ENCODE results near the gene FGF3. TPM values are rescaled to one million over a fixed set of nuclear protein-coding genes. Genes with fewer than 3 reads are reported as not detected.

The FGF3 gene
- total and polyA plus RNA-seq, 2 experiments from 2014 or later = not detected

DNA sequence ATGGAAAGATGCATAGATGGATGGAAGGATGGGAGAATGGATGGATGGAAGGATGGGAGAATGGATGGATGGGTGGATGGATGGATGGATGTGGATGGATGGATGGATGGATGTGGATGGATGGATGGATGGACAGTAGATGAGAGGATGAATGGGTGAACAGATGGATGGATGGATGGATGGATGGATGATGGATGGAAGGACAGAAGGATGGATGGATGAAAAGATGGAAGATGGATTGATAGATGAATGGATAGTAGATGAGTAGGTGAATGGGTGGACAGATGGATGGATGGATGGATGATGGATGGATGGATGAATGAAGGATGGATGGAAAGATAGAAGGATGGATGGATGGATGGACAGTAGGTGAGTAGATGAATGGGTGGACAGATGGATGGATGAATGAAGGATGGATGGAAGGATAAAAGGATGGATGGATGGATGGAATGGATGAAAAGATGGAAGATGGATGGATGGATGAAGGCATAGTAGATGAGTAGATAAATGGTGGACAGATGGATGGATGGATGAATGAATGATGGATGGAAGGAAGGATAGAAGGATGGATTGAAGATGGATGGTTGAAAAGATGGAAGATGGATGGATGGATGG, 15.5 kb downstream of the FGF3 start:
- no peaks in the 10 kb centered on the region for H3K9me3 ChIP-seq (ENCODE audit: low read depth)
- peaks cover 17% of the 10 kb centered on the region; the same call in 1 of the 2 replicates for H3K27me3 ChIP-seq (replicated peaks; ENCODE audit: insufficient read depth)
- no peaks in the 10 kb centered on the region for H3F3A ChIP-seq (ENCODE audit: insufficient read depth)
- no peak overlapping the region for H2AFZ ChIP-seq
- no peak overlapping the region for H3K4me3 ChIP-seq
- H3K9ac ChIP-seq = no peak overlapping the region
- H3K4me1 ChIP-seq (ENCODE audit: insufficient read depth) = no peaks in the 10 kb centered on the region
- no peaks in the 10 kb centered on the region for H4K20me1 ChIP-seq (ENCODE audit: insufficient read depth)
- TF ChIP-seq EZH2 (IDR thresholded peaks at IDR 0.05; ENCODE audit: insufficient read depth, poor library complexity, severe bottlenecking) (no peak), EZH2phosphoT487 (IDR thresholded peaks at IDR 0.05; ENCODE audit: insufficient read depth, low read depth) (no peak)
- no peaks in the 10 kb centered on the region for H3K9me2 ChIP-seq (ENCODE audit: insufficient read depth)
- in situ Hi-C loops (cut with MboI) = no loop called here
- no peak overlapping the region for H3K27ac ChIP-seq
- DNase-seq = no peak
- H3K36me3 ChIP-seq (ENCODE audit: low read depth) = no peaks in the 10 kb centered on the region
- H3K4me2 ChIP-seq (ENCODE audit: unreplicated experiment) = no peak overlapping the region
- H3K79me2 ChIP-seq (ENCODE audit: insufficient read depth) = no peaks in the 10 kb centered on the region

- DNase-seq = no peak
- no peak overlapping the region for H3K4me3 ChIP-seq
- no peak overlapping the region for H3K9ac ChIP-seq
- 0 out of 2 replicates have a peak, but pooled peaks cover 10% of the 10 kb centered on the region for H3K27me3 ChIP-seq (replicated peaks; ENCODE audit: insufficient read depth)
- in situ Hi-C loops (cut with MboI) = no loop called here
- TF ChIP-seq EZH2 (IDR thresholded peaks at IDR 0.05; ENCODE audit: insufficient read depth, poor library complexity, severe bottlenecking) (no peak), EZH2phosphoT487 (IDR thresholded peaks at IDR 0.05; ENCODE audit: insufficient read depth, low read depth) (no peak)
- H4K20me1 ChIP-seq (ENCODE audit: insufficient read depth) = no peaks in the 10 kb centered on the region
- no peak overlapping the region for H3K27ac ChIP-seq
- no peaks in the 10 kb centered on the region for H3K79me2 ChIP-seq (ENCODE audit: insufficient read depth)
- H3K9me3 ChIP-seq (ENCODE audit: low read depth) = no peaks in the 10 kb centered on the region
- H2AFZ ChIP-seq = no peak overlapping the region
- 53 to 57% methylated on average over 2 of the region's 2 CpGs for WGBS, 2 experiments (ENCODE audit: low coverage in 1 of 2, low lambda C conversion rate in 2 of 2, missing lambda C conversion rate in 2 of 2)
- no peaks in the 10 kb centered on the region for H3F3A ChIP-seq (ENCODE audit: insufficient read depth)
- H3K9me2 ChIP-seq (ENCODE audit: insufficient read depth) = no peaks in the 10 kb centered on the region
- H3K36me3 ChIP-seq (ENCODE audit: low read depth) = no peaks in the 10 kb centered on the region
- no peaks in the 10 kb centered on the region for H3K4me1 ChIP-seq (ENCODE audit: insufficient read depth)
- no peak overlapping the region for H3K4me2 ChIP-seq (ENCODE audit: unreplicated experiment)
Observed at GRCh38 chr11:69803022-69803421, 16.2 kb downstream of the FGF3 start.

- no peaks in the 10 kb centered on the region for H3K36me3 ChIP-seq (ENCODE audit: low read depth)
- H3K4me2 ChIP-seq (ENCODE audit: unreplicated experiment) = no peak overlapping the region
- no peak overlapping the region for H3K27ac ChIP-seq
- WGBS, 2 experiments (ENCODE audit: low coverage in 1 of 2, low lambda C conversion rate in 2 of 2, missing lambda C conversion rate in 2 of 2) = 14% methylated on average over 1 of the region's 1 CpG
- no peaks in the 10 kb centered on the region for H3K4me1 ChIP-seq (ENCODE audit: insufficient read depth)
- H3K27me3 ChIP-seq (replicated peaks; ENCODE audit: insufficient read depth) = 0 out of 2 replicates have a peak, but pooled peaks cover 9% of the 10 kb centered on the region
- H3K9me3 ChIP-seq (ENCODE audit: low read depth) = no peaks in the 10 kb centered on the region
- no peaks in the 10 kb centered on the region for H3K79me2 ChIP-seq (ENCODE audit: insufficient read depth)
- no peak overlapping the region for H2AFZ ChIP-seq
- no peaks in the 10 kb centered on the region for H4K20me1 ChIP-seq (ENCODE audit: insufficient read depth)
- no peak overlapping the region for H3K4me3 ChIP-seq
- in situ Hi-C loops (cut with MboI) = no loop called here
- DNase-seq = no peak
- H3F3A ChIP-seq (ENCODE audit: insufficient read depth) = no peaks in the 10 kb centered on the region
- TF ChIP-seq EZH2phosphoT487 (IDR thresholded peaks at IDR 0.05; ENCODE audit: insufficient read depth, low read depth) (no peak), EZH2 (IDR thresholded peaks at IDR 0.05; ENCODE audit: insufficient read depth, poor library complexity, severe bottlenecking) (no peak)
- H3K9ac ChIP-seq = no peak overlapping the region
- H3K9me2 ChIP-seq (ENCODE audit: insufficient read depth) = no peaks in the 10 kb centered on the region
Observed at GRCh38 chr11:69802590-69802989, 16.6 kb downstream of the FGF3 start.

DNA sequence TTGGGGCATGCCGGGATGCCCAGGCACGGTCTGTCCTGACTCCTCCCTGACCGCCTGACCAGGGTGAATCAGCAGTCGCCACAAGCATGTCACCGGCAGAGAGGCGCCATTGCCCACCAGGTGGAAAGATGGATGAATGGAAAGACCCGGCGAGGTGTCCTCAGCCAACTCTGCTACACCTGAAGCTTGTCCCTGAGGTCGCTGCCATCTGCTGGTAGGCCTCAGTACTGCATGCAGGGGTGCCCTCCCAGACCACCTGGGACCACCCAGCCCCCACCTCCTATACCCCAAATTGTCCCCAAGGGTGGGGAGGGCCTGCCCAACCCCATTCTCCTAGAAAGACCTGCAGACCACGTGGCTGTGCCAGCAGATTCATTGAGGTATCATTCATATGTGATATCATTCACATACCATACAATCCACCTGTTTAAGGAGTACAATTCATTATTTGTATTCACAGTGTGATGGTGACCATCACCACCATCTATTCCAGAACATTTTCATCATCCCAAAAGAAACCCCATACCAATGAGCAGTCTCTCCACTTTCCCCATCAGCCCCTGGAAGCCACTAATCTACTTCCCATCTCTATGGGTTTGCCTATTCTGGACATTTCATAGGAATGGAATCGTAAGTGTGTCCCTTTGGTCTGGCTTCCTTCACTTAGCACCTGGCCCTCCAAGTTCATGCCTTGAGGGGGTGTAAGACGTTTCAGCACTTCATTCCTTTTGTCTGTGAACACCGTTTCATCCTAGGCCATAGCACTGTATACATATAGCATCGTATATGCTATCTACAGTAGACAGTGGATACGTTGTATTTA, 17.5 kb downstream of the FGF3 start:
- no peak overlapping the region for H2AFZ ChIP-seq
- no peaks in the 10 kb centered on the region for H4K20me1 ChIP-seq (ENCODE audit: insufficient read depth)
- no peak overlapping the region for H3K4me2 ChIP-seq (ENCODE audit: unreplicated experiment)
- WGBS, 2 experiments (ENCODE audit: low coverage in 1 of 2, low lambda C conversion rate in 2 of 2, missing lambda C conversion rate in 2 of 2) = 20 to 25% methylated on average over 14 to 15 of the region's 15 CpGs
- TF ChIP-seq EZH2 (IDR thresholded peaks at IDR 0.05; ENCODE audit: insufficient read depth, poor library complexity, severe bottlenecking) (no peak), EZH2phosphoT487 (IDR thresholded peaks at IDR 0.05; ENCODE audit: insufficient read depth, low read depth) (no peak)
- no peak overlapping the region for H3K27ac ChIP-seq
- no peaks in the 10 kb centered on the region for H3F3A ChIP-seq (ENCODE audit: insufficient read depth)
- H3K79me2 ChIP-seq (ENCODE audit: insufficient read depth) = no peaks in the 10 kb centered on the region
- H3K27me3 ChIP-seq (replicated peaks; ENCODE audit: insufficient read depth) = 0 out of 2 replicates have a peak, but pooled peaks cover 9% of the 10 kb centered on the region
- no peak overlapping the region for H3K4me3 ChIP-seq
- no peaks in the 10 kb centered on the region for H3K9me2 ChIP-seq (ENCODE audit: insufficient read depth)
- H3K4me1 ChIP-seq (ENCODE audit: insufficient read depth) = no peaks in the 10 kb centered on the region
- no peaks in the 10 kb centered on the region for H3K36me3 ChIP-seq (ENCODE audit: low read depth)
- H3K9me3 ChIP-seq (ENCODE audit: low read depth) = no peaks in the 10 kb centered on the region
- no peak for DNase-seq
- in situ Hi-C loops (cut with MboI) = no loop called here
- H3K9ac ChIP-seq = no peak overlapping the region

Measured in GM23248 (cell line).